HFFc6 (cell line): ENCODE measurements around the gene POLR1H. TPM values are rescaled to one million over a fixed set of nuclear protein-coding genes. Genes with fewer than 3 reads are reported as not detected.

Experiments
- DNase-seq: peaks from one replicate; pipeline ENCODE4 v3.0.0-alpha.2; 2018
- H3K27ac Mint-ChIP-seq: 2 replicates; pipeline ENCODE4 v1.8.0; 2020; ENCODE audit warnings: mild to moderate bottlenecking, mixed read lengths
- H3K27me3 Mint-ChIP-seq: 2 replicates; pipeline ENCODE4 v1.8.0; 2021; ENCODE audit warnings: mild to moderate bottlenecking, moderate library complexity, mixed read lengths; ENCODE audit not compliant: insufficient read depth
- H3K36me3 Mint-ChIP-seq: 2 replicates; pipeline ENCODE4 v1.8.0; 2021; ENCODE audit warnings: low read depth, mixed read lengths
- H3K4me1 Mint-ChIP-seq: 2 replicates; pipeline ENCODE4 v1.8.0; 2020; ENCODE audit warnings: low read depth, mixed read lengths
- H3K4me3 Mint-ChIP-seq: 2 replicates; pipeline ENCODE4 v1.8.0; 2020; ENCODE audit warnings: mild to moderate bottlenecking, moderate library complexity, mixed read lengths
- H3K9me3 Mint-ChIP-seq: 2 replicates; pipeline ENCODE4 v1.8.0; 2020; ENCODE audit warnings: mild to moderate bottlenecking, mixed read lengths
- total RNA-seq, 6 experiments: library from RNA; stranded (reverse); fragmentation: NEBNext Ultra II Directional; extraction: Animal tissue kit (Norgen Biotek cat#: 25700); gene quantifications; 2 replicates in 1 of 6; 3 replicates in 5 of 6; pipeline ENCODE4 v1.2.3, GENCODE V29; 2021
- TF ChIP-seq, protein P1 (sequence below): fragments of 200-600 bp; sonication (generic); IDR thresholded peaks from 2 replicates; pipeline ENCODE4 v1.5.0; 2021; ENCODE audit warnings: antibody characterized with exemption, mild to moderate bottlenecking

POLR1H gene
- total RNA-seq, 6 experiments from 2014 or later = 18.6 to 28.3 (median 23.9) TPM

DNA sequence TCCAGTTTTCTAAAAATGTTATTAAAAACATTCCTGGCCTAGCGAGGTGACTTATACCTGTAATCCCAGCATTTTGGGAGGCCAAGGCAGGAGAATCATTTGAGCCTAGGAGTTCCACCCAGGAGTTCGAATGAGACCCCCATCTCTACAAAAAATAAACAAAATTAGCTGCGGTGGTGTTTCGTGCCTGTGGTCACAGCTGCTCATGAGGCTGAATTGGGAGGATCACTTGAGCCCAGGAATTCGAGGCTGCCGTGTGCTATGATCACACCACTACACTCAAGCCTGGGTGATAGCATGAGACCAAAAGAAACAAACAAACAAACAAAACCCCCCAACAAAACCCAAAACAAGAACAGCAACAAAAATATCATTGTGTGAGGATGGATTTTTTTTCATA is 19.8 kb upstream of the POLR1H start:
- Mint-ChIP-seq H3K27me3 (no peaks in the 10 kb centered on the region), H3K4me1 (peaks cover 28% of the 10 kb centered on the region), H3K27ac (no peak overlapping the region), H3K9me3 (no peaks in the 10 kb centered on the region), H3K36me3 (no peaks in the 10 kb centered on the region), H3K4me3 (no peak overlapping the region)
- DNase-seq = no peak
- TF ChIP-seq, protein P1, sequence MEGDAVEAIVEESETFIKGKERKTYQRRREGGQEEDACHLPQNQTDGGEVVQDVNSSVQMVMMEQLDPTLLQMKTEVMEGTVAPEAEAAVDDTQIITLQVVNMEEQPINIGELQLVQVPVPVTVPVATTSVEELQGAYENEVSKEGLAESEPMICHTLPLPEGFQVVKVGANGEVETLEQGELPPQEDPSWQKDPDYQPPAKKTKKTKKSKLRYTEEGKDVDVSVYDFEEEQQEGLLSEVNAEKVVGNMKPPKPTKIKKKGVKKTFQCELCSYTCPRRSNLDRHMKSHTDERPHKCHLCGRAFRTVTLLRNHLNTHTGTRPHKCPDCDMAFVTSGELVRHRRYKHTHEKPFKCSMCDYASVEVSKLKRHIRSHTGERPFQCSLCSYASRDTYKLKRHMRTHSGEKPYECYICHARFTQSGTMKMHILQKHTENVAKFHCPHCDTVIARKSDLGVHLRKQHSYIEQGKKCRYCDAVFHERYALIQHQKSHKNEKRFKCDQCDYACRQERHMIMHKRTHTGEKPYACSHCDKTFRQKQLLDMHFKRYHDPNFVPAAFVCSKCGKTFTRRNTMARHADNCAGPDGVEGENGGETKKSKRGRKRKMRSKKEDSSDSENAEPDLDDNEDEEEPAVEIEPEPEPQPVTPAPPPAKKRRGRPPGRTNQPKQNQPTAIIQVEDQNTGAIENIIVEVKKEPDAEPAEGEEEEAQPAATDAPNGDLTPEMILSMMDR = no peak

DNA sequence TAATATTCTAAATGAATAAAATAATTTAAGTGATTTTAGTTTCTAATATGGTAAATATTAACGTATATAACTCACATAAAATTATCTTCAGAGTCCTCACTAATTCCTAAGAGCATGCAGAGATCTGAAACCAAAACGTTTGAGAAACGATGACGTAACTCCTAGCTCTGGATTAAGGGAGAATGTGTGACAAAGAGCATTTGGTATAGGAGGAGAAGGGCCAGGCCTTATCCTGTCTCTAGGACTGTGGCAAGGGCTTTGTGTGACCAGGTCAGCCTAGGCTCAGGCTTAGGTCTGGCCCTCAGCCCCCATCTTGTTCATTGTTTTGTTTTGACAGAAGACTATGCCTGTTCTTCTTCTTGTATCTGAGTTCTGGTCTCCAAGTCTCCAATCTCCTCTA is 19.2 kb upstream of the POLR1H start:
- Mint-ChIP-seq H3K27me3 (no peaks in the 10 kb centered on the region; the same call in 1 of the 2 replicates), H3K9me3 (no peaks in the 10 kb centered on the region), H3K27ac (no peak overlapping the region), H3K4me1 (peaks cover 28% of the 10 kb centered on the region), H3K36me3 (no peaks in the 10 kb centered on the region), H3K4me3 (no peak overlapping the region)
- DNase-seq = no peak
- TF ChIP-seq, protein P1 = no peak

DNA sequence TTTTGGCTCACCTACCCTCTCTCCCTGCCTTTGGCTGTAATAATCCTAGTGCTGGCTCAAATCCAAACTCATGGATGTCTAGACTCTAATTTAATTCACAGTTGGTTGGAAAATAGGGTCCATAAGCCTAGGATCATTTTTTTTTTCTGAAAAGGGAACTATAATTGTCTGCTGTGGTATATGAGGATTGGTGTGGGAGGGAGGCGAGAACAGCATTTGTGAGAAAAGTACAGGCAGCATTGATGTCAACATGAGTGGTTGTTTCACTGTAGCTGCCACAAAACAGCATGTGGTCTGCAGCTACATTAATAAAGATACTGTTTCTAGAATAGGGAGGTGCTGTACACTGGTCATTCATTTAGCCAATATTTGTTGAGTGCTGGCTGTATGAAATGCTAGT is 18.6 kb upstream of the POLR1H start:
- H3K4me1 Mint-ChIP-seq = peaks cover 28% of the 10 kb centered on the region

DNA sequence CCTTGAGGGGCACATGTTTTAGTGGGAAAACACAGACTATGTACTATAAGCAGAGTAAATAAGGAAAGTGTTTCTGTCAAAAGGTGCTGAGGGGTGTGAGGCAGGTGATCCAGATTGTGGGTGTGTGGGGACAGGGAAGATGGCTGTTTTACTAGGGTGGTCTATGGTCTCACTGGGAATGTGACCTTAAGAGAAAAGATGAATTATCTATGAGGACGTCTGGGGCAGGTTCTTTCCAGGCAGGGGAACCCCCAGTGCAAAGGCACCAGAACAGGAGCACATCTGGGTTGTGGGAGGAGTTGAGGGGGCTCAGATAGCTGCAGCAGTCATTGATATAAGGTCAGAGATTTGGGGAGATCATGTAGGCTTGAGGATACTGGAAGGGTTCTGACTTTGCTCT is 18.2 kb upstream of the POLR1H start:
- Mint-ChIP-seq H3K27me3 (no peaks in the 10 kb centered on the region; the same call in 1 of the 2 replicates), H3K36me3 (no peaks in the 10 kb centered on the region), H3K4me1 (peaks cover 28% of the 10 kb centered on the region), H3K27ac (no peak overlapping the region), H3K4me3 (no peak overlapping the region), H3K9me3 (no peaks in the 10 kb centered on the region)
- TF ChIP-seq, protein P1 = no peak
- no peak for DNase-seq

More for the DNA sequence above, 18.6 kb upstream of the POLR1H start:
- TF ChIP-seq, protein P1 = no peak
- no peak overlapping the region for H3K4me3 Mint-ChIP-seq
- no peaks in the 10 kb centered on the region for H3K36me3 Mint-ChIP-seq
- no peak for DNase-seq
- no peaks in the 10 kb centered on the region for H3K9me3 Mint-ChIP-seq
- no peak overlapping the region; the same call in 1 of the 2 replicates for H3K27ac Mint-ChIP-seq
- no peaks in the 10 kb centered on the region; the same call in 1 of the 2 replicates for H3K27me3 Mint-ChIP-seq

DNA sequence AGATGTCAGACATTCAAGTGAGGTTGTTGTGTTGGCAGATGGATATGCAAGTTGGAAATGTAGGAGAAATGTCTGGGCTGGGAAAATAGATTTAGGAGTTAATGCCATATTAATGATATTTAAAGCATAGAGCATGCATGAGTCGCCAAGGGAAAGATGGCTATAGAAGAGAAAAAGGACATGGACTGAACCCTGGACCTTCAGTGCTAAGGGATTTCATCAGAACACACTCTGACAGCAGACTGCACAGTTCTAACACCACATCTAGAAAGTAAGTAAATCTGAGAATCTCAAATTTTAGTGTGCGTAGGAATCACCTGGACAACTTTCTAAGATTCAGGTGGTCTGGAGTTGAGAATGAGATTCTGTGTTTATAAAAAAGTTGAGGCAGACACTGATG is 17.3 kb upstream of the POLR1H start:
- TF ChIP-seq, protein P1 = no peak
- no peak for DNase-seq

DNA sequence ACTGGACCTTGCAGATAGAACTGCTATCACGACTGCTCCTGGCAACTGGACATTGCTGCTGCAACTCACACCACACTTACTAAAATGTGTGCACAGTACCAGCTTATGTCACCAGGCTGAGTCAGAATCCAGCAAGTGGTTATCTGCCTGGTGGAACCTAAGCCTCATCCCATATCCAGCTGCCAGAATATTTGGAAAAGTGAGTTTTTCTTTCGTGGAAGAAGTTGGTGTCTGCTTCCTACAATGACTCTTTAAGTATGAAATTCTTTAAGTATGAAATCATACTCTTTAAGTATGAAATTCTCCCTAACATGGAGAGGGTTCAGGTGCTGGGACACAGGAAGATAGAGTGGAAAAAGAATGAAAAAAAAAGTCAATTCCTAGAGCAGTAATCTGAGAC is 16.4 kb upstream of the POLR1H start:
- no peaks in the 10 kb centered on the region; the same call in 1 of the 2 replicates for H3K27me3 Mint-ChIP-seq
- no peak overlapping the region for H3K4me3 Mint-ChIP-seq
- H3K4me1 Mint-ChIP-seq = peaks cover 28% of the 10 kb centered on the region
- H3K27ac Mint-ChIP-seq = peak overlapping the region; percentile 69
- H3K9me3 Mint-ChIP-seq = no peaks in the 10 kb centered on the region
- TF ChIP-seq, protein P1 = no peak
- no peaks in the 10 kb centered on the region for H3K36me3 Mint-ChIP-seq
- DNase-seq = peak; percentile 71

More for the DNA sequence above, 17.3 kb upstream of the POLR1H start:
- H3K36me3 Mint-ChIP-seq = no peaks in the 10 kb centered on the region
- H3K27me3 Mint-ChIP-seq = no peaks in the 10 kb centered on the region; the same call in 1 of the 2 replicates
- no peak overlapping the region for H3K4me3 Mint-ChIP-seq
- peaks cover 28% of the 10 kb centered on the region for H3K4me1 Mint-ChIP-seq
- no peaks in the 10 kb centered on the region for H3K9me3 Mint-ChIP-seq
- no peak overlapping the region for H3K27ac Mint-ChIP-seq
